ENCODE data around the gene SCRT2. TPM values are rescaled to one million over a fixed set of nuclear protein-coding genes. Genes with fewer than 3 reads are reported as not detected.
"Not testable (repeated sequence)": the region's sequence is repeated elsewhere in the genome, so short reads cannot be mapped to it uniquely, and the experiment has no call there.

The SCRT2 gene
- 2.0 TPM for total RNA-seq

DNA sequence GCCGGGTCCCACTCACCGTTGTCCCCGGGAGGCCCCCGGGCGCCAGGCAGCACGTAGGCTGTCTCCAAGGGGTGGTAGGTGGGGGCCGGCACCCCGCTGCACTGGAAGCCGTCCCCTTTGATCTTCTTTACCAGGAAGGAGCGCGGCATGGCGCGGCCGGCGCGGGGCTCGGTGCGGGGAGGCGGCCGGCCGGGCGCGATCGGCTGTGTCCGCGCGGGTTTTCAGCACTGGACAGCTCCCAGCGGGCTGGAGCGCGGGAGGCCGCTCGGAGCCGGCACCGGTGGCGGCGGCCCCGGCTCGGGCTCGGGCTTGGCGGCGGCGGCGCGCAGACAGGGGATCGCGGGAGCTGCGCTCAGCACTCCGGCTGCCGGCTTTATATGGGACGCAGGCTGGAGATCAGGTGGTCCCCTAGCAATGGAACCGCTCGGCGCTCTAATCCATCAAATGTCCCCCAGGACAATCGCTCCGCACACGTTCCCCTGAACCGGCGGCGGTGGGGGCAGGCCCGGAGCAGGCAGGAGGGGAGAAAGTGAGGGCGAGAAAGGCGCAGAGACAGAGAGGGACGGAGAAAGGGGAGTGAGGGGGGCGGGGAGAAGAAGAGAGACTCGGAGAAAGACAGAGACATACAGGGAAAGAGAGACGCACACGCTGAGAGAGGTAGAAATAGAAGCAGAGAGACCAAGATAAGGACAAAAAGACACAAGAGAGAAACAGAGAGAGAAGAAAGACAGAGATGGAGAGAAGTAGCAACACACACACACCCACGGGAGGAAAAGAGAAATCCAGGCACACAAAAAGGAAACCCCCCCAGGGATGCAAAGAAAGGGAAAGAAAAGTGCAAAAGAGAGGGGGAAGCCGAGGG, at the start of gene SCRT2:
SCRT2 (minus strand) TSS at position 350 of the 862 bp plus-strand sequence; CDS start at position 149, 201 bp downstream.
- peak; percentile 38 for DNase-seq

DNA sequence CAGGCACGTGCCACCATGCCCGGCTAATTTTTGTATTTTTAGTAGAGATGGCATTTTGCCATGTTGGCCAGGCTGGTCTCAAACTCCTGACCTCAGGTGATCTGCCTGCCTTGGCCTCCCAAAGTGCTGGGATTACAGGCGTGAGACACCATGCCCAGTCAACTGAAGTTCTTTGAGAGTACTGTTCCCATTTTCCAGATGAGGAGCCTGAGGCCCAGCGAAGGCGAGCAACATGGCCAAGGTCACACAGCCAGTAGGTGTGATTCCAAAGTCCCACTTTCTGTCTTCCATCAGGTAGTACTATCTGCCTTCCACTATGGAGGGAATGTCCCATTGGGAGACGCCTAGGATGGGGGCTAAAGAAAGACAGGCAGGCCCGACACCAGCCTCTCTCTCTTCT, 49.2 kb upstream of the SCRT2 start:
- DNase-seq = not testable (repeated sequence)

DNA sequence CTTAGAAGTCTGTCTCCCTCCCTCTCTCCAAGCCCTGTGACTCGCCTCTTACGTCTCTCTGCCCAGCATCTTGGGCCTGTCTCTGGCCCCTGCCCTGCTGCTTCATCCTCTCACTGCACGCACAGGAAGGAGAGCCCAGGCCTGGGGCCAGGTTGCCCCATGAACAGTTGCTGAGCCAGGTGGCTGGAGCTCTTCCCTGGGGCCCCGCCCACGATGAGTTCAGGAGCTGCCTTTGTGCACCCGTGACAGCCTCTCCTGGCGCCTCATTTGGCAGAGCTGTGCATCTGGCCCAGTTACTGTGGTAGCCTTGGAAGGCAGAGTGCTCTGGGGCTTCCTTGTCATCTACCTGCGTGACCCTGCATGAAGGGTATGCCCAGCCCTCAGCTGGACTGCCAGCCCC, 48.2 kb upstream of the SCRT2 start:
- DNase-seq = no peak

DNA sequence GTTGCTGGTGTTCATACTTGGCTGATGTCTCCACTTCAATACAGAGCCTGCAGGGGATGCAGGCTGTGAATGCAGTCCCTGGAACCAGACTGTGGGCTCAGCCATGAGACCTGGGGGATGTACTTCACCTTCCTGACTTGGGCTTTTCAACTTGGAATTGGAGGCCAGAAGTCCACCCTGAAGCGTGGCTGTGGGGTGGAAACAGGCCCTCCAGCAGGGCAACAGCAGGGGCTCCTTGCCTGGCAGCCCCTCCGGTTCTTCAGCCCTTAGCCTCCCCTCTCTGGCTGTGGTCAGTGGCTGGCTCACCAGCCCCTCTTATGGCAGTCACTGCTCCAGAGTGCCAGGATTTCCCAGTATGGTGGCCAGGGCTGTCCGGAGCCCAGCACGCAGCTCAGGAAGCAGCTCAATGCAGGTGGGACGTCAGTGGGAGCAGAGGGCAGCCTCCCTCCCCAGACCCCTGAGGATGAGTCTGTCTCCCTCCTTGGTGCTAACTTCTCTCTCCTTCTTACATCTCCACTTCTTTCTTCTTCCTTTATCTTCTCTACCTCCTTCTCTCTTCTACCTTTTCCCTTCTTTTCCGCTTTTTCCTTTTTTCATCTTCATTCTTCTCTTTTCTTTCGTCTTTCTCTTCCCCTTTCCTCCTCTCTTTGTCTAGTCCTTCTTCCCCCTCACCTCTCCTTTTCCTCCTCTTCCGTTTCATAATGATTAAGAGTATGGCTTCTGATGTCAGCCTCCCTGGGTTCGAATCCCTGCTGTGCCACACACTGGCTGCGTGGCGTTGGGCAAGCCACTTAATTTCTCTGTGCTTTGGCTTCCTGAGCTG, 47.4 kb upstream of the SCRT2 start:
- DNase-seq = no peak

DNA sequence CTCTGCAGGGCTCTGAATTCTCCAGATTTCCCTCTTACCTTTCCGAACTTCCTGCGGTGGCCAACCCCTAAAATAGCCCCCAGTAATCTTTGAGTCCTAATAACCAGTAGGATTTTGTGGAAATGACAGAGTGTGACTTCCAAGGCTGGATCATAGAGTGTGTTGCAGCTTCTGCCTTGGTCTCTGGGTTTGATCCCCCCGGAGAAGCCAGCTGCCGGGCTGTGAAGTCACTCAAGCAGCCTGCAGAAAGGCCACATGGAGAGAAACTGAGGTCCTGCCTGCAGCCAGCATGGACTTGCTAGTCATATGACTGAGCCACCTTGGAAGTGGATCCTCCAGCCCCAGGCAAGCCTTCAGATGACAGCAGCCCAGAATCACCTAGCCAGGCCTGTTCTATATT, 46.3 kb upstream of the SCRT2 start:
- no peak for DNase-seq

DNA sequence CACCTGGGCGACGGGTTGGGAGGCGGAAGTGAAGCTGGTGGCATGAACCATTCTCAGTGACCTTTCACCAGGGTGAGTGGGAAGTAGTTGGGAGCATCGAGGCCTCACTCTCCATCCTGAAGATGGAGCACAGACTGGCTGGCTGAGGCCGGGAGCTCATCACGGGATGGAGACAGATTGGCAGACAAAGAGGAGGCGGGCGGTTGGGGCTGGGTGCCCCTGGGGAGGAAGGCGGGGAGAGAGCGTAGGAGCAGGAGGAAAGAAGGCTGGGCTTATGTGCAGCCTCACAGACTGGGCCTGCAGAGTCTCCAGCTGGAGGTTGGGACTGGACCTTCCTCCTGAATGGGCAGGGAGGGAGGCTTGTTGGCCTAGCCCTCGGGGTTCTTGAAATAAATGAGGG, 44.2 kb upstream of the SCRT2 start:
- no peak for DNase-seq

DNA sequence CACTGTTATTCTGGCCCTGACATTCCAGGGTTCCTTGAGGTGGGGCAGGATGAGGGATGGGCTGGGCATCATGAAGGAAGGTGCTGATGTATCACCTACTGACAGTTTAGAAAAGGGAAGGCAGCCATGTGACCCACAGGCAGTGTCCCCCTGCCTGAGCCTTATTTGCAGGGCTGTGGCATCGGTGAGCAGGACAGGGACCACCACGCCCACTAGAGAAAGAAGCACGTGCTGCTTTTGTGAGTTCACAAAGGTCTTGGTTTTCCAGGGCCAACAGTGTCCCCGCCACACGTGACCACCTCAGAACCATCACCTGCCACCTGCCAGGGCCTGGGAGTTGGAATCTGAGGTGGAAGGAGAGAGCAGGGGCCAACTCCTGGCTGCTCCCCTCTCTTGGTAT, 43.5 kb upstream of the SCRT2 start:
- DNase-seq = no peak

DNA sequence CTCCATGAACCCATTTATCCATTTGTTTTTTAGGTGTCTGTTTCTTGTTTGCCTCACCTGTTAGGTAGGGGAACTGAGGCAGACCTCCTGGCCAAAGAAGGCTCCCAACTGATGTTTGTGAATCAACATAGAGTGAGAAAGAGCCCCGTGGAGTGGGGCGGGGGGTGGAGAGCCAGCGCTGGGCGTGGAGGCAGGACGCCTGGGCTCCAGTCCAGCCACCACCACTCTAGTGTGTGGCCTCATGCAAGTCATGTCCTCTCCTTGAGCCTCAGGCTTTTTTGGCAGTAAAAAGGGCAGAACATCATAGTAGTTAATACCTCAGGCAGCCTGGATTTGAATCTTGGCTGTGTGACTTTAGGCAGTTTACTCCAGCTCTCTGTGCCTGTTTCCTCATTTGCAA, 42.2 kb upstream of the SCRT2 start:
- no peak for DNase-seq

DNA sequence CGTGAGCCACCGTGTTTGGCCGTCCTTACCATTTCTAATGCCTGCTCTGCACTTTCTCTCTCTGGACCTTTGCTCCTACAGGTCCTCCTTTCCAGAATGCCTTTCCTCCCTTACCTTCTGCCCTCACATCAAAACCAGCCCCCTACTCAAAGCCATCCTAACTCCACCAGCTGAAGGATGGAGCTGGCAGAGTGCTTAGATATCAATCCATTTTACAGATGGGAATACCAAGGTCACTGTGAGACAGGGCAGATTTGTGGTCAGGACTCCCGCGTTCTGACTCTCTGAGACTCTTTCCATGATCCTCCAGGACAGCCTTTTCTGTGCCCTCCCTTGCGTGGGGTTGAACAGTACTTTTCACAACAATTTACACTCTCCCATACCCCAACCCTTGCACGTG, 41.7 kb upstream of the SCRT2 start:
- no peak for DNase-seq

DNA sequence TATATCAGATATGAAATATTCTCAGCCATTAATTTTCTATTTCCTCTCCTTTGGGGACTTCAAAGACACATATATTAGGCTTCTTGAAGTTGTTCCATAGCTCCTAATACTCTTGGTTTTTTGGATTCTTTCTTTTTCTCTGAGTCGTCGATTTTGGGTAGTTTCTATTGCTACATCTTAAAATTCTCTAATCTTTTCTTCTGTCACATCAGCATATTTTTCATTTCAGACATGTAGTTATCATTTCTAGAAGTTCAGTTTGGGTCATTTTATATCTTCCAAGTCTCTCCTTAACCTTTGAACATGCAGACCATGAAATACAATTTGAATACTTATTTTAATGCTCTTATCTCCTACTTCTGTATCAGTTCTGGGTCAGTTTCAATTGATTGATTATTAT, 38.9 kb upstream of the SCRT2 start:
- DNase-seq = no peak

DNA sequence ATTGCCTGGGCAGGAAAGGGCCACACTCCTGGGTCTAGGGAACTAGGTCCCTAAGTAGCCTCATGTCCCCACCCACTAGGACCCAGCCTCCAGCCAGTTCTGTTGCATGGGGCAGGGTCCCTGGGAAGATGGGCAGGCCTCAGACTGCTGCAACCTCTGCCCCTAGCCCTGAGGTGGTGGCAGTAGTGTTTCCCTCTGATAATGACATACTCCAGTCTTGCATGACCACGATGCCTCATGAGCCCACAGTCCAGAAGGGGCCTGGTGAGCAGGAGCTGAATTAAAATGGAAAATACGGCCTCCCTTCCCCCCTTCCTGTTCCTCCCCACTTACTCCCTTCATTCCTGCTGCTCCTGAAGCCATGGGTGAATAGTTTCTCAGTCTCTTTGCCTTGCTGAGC, 36.0 kb upstream of the SCRT2 start:
- DNase-seq = no peak

DNA sequence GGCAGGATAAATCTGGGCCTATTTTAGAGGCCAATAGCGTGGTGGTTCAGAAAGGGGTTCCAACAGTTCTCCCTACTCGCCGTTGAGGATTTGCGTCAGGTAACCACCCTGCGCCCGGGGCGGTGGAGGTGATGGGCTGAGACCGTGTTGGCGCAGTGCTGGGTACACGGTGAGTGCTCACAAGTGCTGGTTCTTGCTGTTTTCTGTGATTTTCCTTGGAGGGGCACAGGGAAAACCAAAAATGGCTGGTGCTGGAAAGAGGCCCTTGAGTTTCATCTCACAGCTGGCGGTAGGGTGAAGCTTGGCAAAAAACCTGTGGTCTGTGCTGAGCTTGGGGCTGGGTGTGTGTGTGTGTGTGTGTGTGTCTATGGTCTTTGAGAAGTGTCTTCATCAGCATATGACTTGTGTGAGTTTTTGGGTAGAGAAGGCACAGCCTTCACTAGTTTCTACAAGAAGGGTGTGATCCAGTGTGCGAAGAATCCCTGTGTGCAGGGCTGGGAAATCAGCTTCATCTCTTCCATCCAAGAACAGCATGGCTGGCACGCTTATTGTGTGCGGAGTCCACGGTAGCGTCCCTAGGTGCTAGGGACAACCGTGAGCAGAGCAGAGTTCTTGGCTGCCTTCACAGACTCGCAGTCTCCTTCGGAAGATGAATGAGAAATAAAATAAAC, 35.3 kb upstream of the SCRT2 start:
- DNase-seq = no peak

DNA sequence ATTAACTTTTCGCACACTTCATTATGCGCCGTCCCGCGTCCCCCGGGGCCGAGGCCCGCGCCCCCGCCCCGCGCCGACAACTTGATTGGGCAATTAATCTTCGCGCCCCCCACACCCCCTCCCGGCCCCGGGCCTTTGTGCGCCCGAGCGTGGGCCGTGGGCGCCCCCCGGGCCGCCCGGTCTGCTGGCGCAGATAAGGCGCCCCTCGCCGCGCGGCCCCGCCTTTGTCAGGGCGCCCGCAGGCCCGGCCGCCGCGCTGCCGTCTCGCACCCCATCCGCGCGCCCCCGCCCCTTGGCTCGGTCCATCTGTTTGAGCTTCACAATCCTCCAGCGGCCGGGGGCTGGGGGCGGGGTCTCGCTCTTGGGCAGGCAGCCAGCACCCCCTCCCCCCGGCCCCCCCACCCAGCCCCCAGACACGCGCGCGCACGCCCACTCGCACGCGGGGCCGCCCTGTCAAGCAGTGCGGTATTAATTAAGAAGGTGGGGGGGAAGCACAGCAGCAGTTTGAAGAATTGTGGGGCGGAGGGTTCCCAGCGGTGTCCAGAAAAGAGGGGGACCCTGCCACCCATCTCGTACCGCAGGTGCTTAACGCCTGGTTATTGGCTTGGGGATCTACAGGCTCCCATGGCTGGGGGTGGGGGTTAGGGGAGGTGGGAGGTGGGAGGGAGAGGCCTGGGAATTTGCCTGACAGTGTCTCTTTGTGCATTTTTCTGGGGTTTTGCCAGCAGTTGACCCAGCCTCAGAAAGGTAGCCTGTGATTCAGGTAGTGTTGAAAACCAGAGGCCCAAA, 34.6 kb upstream of the SCRT2 start:
- DNase-seq = no peak

DNA sequence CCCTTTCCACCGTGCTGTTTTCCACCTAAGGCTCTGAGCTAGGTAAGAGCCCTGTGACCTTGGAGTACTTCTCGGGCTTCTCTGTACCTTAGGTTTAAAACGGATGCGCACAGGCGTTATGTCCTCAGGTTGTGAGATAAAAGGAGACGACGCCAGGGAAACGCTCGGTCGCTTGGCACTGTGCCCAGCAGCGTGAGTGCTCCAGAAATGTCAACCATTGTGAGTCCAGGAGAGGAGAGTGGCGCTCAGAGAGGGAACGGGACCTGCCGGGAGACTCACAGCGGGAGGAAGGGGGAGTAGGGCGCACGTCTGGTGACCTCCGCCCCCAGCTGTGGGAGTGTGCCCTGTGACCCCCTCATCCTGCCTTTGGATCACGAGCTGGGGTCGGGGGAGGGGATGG, 33.8 kb upstream of the SCRT2 start:
- no peak for DNase-seq

DNA sequence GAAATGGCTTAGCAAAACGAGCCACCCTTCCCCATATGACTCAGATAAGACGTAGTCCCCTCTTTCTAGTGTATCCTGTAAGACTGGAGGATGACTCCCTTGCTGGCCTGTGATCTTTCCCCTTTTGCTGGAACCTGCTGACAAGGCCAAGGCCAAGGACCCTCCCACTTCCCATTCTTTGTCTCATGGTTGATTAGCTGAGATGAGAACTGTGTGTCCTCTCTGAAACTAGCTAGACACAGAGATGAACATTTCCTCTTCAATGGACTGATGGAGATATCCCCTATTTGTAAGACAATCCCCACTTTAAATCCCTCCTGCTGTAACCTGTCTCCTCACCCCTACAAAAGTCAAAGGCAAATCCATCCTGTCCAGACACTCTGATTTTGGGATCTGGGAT, 33.4 kb upstream of the SCRT2 start:
- DNase-seq = no peak

DNA sequence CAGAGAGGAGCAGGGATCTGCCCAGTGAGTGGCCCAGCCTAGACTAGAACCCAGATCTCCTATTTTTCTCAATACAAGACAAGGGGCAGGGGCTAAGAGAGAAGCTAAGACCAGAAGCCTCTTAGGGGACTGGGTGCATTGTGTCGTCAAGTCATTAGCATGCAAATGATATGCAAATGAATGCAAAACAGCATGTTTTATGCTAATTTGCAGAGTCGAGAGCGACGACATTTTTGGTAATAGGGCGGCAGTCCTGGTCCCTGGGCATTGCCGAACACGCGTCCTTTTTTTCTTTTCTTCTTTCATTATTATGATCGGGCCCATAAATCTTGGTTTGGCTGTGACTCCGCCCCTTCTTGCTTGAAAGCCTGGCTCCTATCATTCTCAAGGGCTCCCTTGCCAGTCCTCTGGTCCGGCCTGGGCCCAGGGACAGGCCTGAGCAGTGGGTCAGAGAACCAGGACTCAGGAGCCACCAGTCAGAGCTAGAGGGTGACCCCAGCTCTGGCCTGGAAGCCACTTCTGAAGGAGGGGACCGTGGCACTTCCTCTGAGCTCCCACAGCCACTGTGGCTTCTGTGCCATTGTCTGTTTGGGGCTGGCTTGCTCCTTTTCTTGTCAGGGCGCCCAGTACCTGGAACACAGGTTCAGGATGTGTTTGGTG, 32.0 kb upstream of the SCRT2 start:
- no peak for DNase-seq

DNA sequence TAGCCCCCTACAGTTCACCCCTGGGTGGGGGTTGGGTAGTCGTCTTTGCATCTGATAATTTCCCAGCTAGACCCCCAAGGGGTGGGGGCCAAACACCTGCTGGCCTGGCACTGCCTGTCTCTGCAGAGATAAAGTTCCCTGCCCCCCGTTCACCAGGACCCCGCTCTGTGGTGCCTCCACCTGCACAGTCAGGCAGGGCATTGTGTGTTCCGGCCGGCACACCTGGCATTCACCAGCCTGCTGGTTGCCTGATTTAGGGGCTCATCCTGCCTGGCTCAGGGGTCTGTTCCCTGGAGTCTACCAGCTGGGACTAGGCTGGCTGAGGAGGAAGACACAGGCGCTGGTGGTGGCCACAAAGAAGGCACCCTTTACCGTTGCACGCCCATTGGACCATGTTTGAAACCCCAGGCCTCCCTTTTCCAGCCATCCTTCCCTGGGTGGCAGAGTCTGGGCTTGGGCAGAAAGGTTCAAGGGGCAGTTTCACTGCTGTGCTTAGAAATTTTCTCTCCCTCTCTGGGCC, 30.8 kb upstream of the SCRT2 start:
- no peak for DNase-seq

DNA sequence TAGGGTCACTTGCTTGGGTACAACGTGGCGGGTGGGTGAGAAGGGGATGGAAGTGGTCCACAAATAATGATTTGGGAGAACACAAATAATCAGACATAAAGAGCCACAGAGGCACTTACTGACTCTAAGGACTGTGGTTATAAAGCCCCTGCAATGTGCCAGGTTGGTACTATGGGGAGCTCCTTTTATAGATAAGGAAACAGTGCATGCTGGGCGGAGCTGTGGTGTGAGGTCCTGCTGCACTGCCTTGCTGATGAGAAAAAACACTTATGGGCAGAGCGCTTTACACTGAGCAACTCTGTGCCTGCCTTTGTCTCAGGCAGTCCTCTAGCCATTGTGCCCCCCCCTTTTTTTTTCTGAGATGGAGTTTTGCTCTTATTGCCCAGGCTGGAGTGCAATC, 29.1 kb upstream of the SCRT2 start:
- no peak for DNase-seq

DNA sequence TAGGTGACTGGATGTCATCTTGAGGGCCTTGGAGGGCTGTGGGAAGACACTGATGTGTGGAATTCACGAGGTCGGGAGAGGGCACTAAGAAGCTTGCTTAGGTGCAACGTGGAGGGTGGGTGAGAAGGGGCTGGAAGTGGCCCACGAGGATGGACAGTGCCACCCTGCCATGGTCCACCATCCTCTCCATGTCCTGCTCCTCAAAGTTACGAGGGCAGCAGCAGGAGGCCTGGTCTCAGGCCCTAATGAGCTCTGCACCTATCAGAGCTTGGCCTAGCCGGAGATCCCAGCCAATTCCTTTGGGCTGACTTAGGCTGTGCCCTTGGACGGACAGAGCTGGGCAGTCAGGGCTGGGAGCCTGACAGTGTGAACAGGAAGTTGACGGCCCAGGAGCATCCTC, 27.8 kb upstream of the SCRT2 start:
- no peak for DNase-seq

DNA sequence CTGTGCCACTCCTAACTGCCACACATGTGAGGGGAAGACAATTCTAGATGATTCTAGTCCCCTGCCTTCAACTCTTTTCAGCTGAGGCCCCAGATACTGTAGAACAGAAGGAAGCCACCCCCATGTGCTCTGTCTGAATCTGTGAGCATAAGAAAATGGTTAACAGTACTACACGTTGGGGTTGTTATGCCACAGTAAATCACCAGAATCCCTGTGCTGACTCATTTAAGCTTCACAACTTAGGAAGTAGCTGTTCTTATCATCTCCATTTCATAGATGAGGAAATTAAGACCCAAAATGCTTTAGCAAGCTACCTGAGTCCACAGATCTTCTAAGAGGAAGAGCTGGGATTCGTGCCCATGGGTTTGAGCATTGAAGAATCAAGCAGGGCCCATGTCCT, 27.4 kb upstream of the SCRT2 start:
- DNase-seq = no peak

DNA sequence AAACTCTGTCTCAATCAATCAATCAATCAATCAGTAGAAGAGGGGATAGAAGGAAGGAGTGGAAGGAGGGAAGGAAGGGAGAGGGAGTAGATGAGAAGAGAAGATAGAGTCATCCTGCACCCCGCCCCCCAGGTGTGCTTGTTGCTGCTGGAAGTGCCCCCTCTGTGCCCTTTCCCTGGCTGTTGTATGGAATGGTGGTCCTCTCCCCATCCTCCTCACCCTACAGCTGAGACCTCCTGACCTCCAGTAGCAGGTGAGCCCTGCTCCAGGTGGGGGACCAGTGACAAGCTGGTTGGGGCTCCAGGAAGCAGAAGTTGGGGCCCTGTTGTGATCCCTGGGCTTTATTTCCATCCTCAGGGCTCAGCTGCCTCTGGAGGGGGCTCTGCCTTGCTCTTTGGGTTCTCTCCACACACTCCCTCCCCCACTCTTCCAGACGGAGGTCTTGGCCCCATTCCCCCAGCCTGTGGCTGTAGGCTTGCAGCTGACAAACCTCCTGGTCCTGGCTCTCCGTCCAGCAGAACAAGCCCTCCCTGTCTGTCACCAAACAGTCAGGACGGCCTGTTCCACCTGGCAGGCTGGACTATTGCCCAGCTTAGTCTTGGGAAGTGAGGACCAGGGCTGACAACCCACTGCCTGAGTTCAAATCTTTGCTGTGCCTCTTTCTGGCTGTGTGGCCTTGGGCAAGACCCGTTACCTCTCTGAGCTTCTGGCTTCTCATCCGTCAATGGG, 26.0 kb upstream of the SCRT2 start:
- DNase-seq = no peak
